Measurements from ENCODE around the gene ZFP36L1. TPM values are rescaled to one million over a fixed set of nuclear protein-coding genes. Genes with fewer than 3 reads are reported as not detected.

The ZFP36L1 gene
- total and polyA plus RNA-seq, 7 donors, result 26.6 to 413 (median 217) TPM

- no peaks in the 10 kb centered on the region for H3K9me3 ChIP-seq
- intact Hi-C loops (cut with DNase I), result loop anchor here (5.0 kb wide), 2 partner anchors 127 to 387 kb away; no protein-coding TSS in a partner anchor
- peak; percentile 76 for DNase-seq
- peaks cover 0 to 56% (median 53%) of the 10 kb centered on the region in 4 donors for H3K4me1 ChIP-seq
- H3K27ac ChIP-seq, result peak overlapping the region; percentile 98 to 100 (median 99)
- peaks cover 10 to 24% (median 14%) of the 10 kb centered on the region in 4 donors for H3K36me3 ChIP-seq
- WGBS, 2 donors, result 25 to 57% methylated on average over 5 of the region's 5 CpGs
- no peak overlapping the region for H3K4me3 ChIP-seq
- TF ChIP-seq POLR2A (IDR thresholded peaks at IDR 0.05) (no peak), EP300 (IDR thresholded peaks at IDR 0.05) (no peak), POLR2AphosphoS5 (IDR thresholded peaks at IDR 0.05) (peak in 2 of 4 donors; percentile 2 to 12)
- H3K27me3 ChIP-seq, result no peaks in the 10 kb centered on the region
Observed at GRCh38 chr14:68784226-68784910, 8.5 kb downstream of the ZFP36L1 start.

- 25 to 79% methylated on average over 3 of the region's 3 CpGs for WGBS, 2 donors
- Histone ChIP-seq H3K27me3 (no peaks in the 10 kb centered on the region), H3K4me3 (no peak overlapping the region), H3K36me3 (peaks cover 4 to 16% (median 8%) of the 10 kb centered on the region in 4 donors), H3K4me1 (peaks cover 0 to 59% (median 56%) of the 10 kb centered on the region in 4 donors), H3K27ac (peak overlapping the region; percentile 98 to 100 (median 99)), H3K9me3 (no peaks in the 10 kb centered on the region)
- DNase-seq, result peak; percentile 58
- intact Hi-C loops (cut with DNase I), result loop anchor here (5.0 kb wide), 2 partner anchors 126 to 386 kb away; no protein-coding TSS in a partner anchor
- TF ChIP-seq EP300 (IDR thresholded peaks at IDR 0.05), result no peak
- no peak for TF ChIP-seq POLR2AphosphoS5 (IDR thresholded peaks at IDR 0.05)
- TF ChIP-seq CTCF (IDR thresholded peaks at IDR 0.05), result no peak
- no peak for TF ChIP-seq POLR2A (IDR thresholded peaks at IDR 0.05)
Observed at GRCh38 chr14:68783408-68784225, 9.2 kb downstream of the ZFP36L1 start.

DNA sequence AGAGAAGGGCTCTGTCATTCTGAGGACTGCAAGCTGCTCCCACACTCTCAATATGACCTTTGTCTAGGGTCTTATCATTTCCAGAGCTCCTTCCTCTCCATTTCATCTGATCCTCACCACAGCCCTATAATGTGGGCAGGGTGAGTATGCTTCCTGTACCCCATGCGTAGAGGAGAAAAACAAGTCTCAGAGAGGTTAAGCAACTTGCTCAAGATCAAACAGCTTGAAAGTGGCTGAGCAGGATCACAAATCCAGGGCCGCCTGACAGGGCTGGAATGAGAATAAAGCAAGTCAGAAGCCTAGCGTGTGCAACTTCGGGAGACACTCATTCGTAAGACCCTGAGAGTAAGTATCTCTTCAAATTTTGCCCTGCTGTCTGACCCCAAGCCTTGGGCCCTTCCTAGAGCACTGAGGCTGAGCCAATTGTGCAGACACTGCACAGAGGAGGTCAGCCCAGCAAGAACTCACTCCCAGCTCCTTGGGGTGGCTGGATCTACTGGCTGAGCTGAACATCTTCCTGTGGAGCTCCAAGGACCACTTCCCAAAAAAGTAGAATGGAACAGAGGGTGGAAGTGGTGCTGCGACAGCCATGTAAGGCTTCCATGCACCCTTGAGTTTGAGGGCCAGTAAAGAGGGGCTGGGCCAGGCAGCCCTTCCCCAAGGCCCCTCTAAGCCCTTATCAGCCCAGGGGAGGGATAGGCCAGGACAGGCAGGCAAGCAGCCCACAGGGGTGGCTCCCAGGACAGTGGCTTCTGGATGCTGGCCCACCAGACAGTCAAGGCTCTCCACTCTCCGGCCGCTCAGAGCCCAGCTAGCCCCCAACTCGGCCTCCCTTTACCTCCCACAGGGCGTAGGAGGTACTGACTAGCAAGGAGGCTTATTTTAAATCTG is 10.5 kb downstream of the ZFP36L1 start:
- 78 to 82% methylated on average over 10 of the region's 10 CpGs for WGBS, 2 donors

More for the DNA sequence above, 10.5 kb downstream of the ZFP36L1 start:
- Histone ChIP-seq H3K27ac (peak overlapping the region; percentile 3 to 99 (median 80)), H3K36me3 (peaks cover 0 to 3% (median 0%) of the 10 kb centered on the region in 4 donors), H3K27me3 (no peaks in the 10 kb centered on the region), H3K4me1 (peaks cover 0 to 56% (median 50%) of the 10 kb centered on the region in 4 donors), H3K4me3 (no peak overlapping the region), H3K9me3 (no peaks in the 10 kb centered on the region)
- peak; percentile 65 for DNase-seq
- intact Hi-C loops (cut with DNase I), result loop anchor here (5.0 kb wide), 2 partner anchors 125 to 385 kb away; no protein-coding TSS in a partner anchor
- no peak for TF ChIP-seq CTCF (IDR thresholded peaks at IDR 0.05)
- no peak for TF ChIP-seq POLR2A (IDR thresholded peaks at IDR 0.05)
- TF ChIP-seq EP300 (IDR thresholded peaks at IDR 0.05), result no peak
- no peak for TF ChIP-seq POLR2AphosphoS5 (IDR thresholded peaks at IDR 0.05)
